ENCODE results near the gene HES5. TPM values are rescaled to one million over a fixed set of nuclear protein-coding genes. Genes with fewer than 3 reads are reported as not detected.

HES5 gene
- total RNA-seq, 1 experiment from 2014 or later, result not detected

DNA sequence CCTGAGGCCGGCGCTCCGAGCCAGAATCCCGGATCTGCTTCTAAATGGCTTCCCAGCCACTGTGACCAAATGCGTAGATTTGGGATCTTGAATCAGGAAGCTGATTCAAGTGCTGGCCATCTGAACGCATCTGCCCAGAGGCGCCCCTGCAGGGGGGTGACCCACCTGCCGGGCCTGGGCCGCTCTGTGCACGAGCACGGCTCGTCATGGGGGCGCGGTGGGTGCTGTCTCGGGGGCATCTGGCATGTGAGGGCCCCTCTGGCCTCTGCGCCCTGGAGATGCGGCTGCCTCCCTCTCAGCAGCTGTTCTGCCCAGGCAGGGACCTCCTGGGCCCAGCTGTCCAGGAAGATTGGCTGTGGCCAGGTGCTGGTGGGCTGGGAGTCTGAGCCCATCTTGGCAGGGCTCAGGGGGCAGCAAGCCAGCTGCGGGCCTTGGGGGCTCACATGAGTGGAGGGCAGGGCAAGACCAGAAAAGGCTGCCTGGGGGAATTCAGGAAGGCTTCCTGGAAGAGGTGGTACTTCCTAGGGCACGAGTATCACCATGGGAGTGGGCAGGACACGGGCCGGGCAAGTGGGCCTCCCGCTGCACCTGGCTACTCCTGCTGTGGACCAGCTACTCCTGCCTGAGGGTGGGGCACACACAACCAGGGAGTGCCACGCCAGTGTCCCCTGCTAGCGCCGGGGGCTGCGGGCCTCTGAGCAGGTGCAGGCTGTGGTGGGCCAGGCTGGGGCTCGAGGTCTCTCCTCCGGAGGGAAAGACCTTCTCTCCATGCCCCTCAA is 28.8 kb downstream of the HES5 start:
- Histone ChIP-seq H2BK120ac (ENCODE audit: low read depth, low read length, poor library complexity, severe bottlenecking) (no peak overlapping the region), H3K4me2 (ENCODE audit: insufficient read depth, insufficient read length, low read length) (no peak overlapping the region), H3K23ac (ENCODE audit: insufficient read length, low read depth, low read length) (no peak overlapping the region), H3K79me2 (ENCODE audit: insufficient read depth, low read length) (no peaks in the 10 kb centered on the region), H2BK12ac (ENCODE audit: insufficient read length, low read depth, low read length) (no peak overlapping the region), H2AFZ (ENCODE audit: low read length) (no peak overlapping the region), H2BK5ac (ENCODE audit: insufficient read length, low read length) (no peak overlapping the region), H4K8ac (replicated peaks; ENCODE audit: insufficient read length, low read depth, low read length) (no peak overlapping the region), H4K91ac (ENCODE audit: insufficient read length, low read depth, low read length) (no peak overlapping the region), H3K4me1 (ENCODE audit: insufficient read depth, low read length) (no peaks in the 10 kb centered on the region), H2BK15ac (ENCODE audit: low read depth, low read length) (no peak overlapping the region), H3K14ac (ENCODE audit: insufficient read depth, low read length) (no peak overlapping the region), H3K79me1 (ENCODE audit: insufficient read depth, low read depth, low read length, poor library complexity, severe bottlenecking) (no peaks in the 10 kb centered on the region), H3K23me2 (ENCODE audit: insufficient read length, low read depth, low read length, poor library complexity, severe bottlenecking) (no peaks in the 10 kb centered on the region), H3K4ac (ENCODE audit: low read depth, low read length) (no peak overlapping the region), H2AK5ac (ENCODE audit: insufficient read length, low read length) (no peak overlapping the region), H3K9ac (ENCODE audit: extremely low read depth, insufficient read length, low read length) (no peak overlapping the region), H3K56ac (ENCODE audit: insufficient read length, low read depth, low read length) (no peak overlapping the region), H2BK20ac (ENCODE audit: low read depth, low read length, poor library complexity, severe bottlenecking) (no peak overlapping the region), H3K27ac (ENCODE audit: insufficient read length, low read depth, low read length) (no peak overlapping the region), H4K5ac (ENCODE audit: insufficient read length, low read depth, low read length) (no peak overlapping the region), H3K9me3 (ENCODE audit: control insufficient read depth, low read depth, low read length) (no peaks in the 10 kb centered on the region), H3K27me3 (ENCODE audit: insufficient read depth, low read length) (no peaks in the 10 kb centered on the region), H3K18ac (ENCODE audit: insufficient read length, low read depth, low read length) (no peak overlapping the region), H3T11ph (ENCODE audit: low read length) (no peak overlapping the region), H4K20me1 (ENCODE audit: control insufficient read depth, insufficient read depth, insufficient read length) (no peaks in the 10 kb centered on the region)
- Mint-ChIP-seq H3K4me1 (no peaks in the 10 kb centered on the region), H3K9me3 (no peaks in the 10 kb centered on the region), H3K27me3 (ENCODE audit: low read depth) (peaks cover 15% of the 10 kb centered on the region), H3K36me3 (ENCODE audit: insufficient read depth in 1 of 3, low read depth in 3 of 3) (no peaks in the 10 kb centered on the region), H3K4me3 (no peak overlapping the region), H3K27ac (no peak overlapping the region)
- no CpG with 5 or more reads among the region's 28 CpGs for WGBS (ENCODE audit: extremely low coverage, insufficient read length, low lambda C conversion rate)
- DNase-seq, result no peak
- TF ChIP-seq, protein P1, sequence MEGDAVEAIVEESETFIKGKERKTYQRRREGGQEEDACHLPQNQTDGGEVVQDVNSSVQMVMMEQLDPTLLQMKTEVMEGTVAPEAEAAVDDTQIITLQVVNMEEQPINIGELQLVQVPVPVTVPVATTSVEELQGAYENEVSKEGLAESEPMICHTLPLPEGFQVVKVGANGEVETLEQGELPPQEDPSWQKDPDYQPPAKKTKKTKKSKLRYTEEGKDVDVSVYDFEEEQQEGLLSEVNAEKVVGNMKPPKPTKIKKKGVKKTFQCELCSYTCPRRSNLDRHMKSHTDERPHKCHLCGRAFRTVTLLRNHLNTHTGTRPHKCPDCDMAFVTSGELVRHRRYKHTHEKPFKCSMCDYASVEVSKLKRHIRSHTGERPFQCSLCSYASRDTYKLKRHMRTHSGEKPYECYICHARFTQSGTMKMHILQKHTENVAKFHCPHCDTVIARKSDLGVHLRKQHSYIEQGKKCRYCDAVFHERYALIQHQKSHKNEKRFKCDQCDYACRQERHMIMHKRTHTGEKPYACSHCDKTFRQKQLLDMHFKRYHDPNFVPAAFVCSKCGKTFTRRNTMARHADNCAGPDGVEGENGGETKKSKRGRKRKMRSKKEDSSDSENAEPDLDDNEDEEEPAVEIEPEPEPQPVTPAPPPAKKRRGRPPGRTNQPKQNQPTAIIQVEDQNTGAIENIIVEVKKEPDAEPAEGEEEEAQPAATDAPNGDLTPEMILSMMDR (conservative IDR thresholded peaks at IDR 0.05), result no peak
